Left lung (tissue), 10 donors: Measurements from ENCODE around the gene HGFAC. TPM values are rescaled to one million over a fixed set of nuclear protein-coding genes. Genes with fewer than 3 reads are reported as not detected.

Experiments
- ATAC-seq: fragments of 200-7000 bp; cut with Tn5 transposase; one replicate; pipeline ENCODE4 v1.9.1; 2020; ENCODE audit warnings: moderate library complexity
- DNase-seq, 4 donors: peaks; one replicate each; pipeline ENCODE4 v3.0.0-alpha.2; 2013 to 2020
- H3K27ac ChIP-seq, 2 donors: fragments of 200-600 bp; sonication (generic) in 1 of 2; one replicate each; pipeline versions ENCODE4 v1.5.0 to v1.8.0; 2020 to 2021
- H3K27me3 ChIP-seq, 2 donors: fragments of 200-600 bp; sonication (generic) in 1 of 2; one replicate each; pipeline versions ENCODE4 v1.5.0 to v1.8.0; 2020 to 2021
- H3K36me3 ChIP-seq, 2 donors: fragments of 200-600 bp; sonication (generic) in 1 of 2; one replicate each; pipeline versions ENCODE4 v1.5.0 to v1.8.0; 2020 to 2021
- H3K4me1 ChIP-seq, 2 donors: fragments of 200-600 bp; one replicate each; pipeline ENCODE4 v1.8.0; 2021
- H3K4me3 ChIP-seq, 2 donors: fragments of 200-600 bp; sonication (generic) in 1 of 2; one replicate each; pipeline versions ENCODE4 v1.5.0 to v1.8.0; 2020 to 2021; ENCODE audit warnings: mild to moderate bottlenecking in 1 of 2
- H3K9me3 ChIP-seq, 2 donors: fragments of 200-600 bp; sonication (generic) in 1 of 2; one replicate each; pipeline versions ENCODE4 v1.5.0 to v1.8.0; 2020 to 2021
- CTCF ChIP-seq, 2 donors: fragments of 200-600 bp; sonication (generic) in 1 of 2; IDR thresholded peaks; one replicate each; pipeline versions ENCODE4 v1.5.0 to v1.8.0; 2021; ENCODE audit warnings: antibody characterized with exemption in 2 of 2
- intact Hi-C, 2 donors: fragments of 100-400 bp; cut with DNase I; formaldehyde crosslinking; loops; one replicate each; pipeline versions ENCODE4 v1.11.2 to v1.14.2; 2022
- polyA plus RNA-seq, 6 donors: library from polyadenylated mRNA; unstranded; fragments of 120-200 nt; gene quantifications; one replicate each; pipeline ENCODE4 v1.2.1, GENCODE V29; 2013; ENCODE audit not compliant: insufficient read length in 6 of 6
- total RNA-seq, 2 donors: library from RNA; stranded (reverse); fragmentation: NEBNext Ultra II Directional; extraction: Animal tissue kit (Norgen Biotek cat#: 25700); gene quantifications; one replicate each; pipeline ENCODE4 v1.2.1, GENCODE V29; 2021
- donor health status: DM: no; HTN: yes; CAD: no.
- donor health status: DM: no; HTN: no; CAD: no.

The HGFAC gene
- total and polyA plus RNA-seq, 8 donors: 0.32 to 1.5 (median 0.72) TPM; not detected in 1

GRCh38 chr4:3418029-3418762, 23.6 kb upstream of the HGFAC start:
- intact Hi-C loops: no loop called here

GRCh38 chr4:3419836-3420605, 21.7 kb upstream of the HGFAC start:
- no peak for ATAC-seq
- DNase-seq: peak in 1 of 4 donors; percentile 49
- intact Hi-C loops: no loop called here
- Histone ChIP-seq H3K27me3 (no peaks in the 10 kb centered on the region), H3K27ac (no peak overlapping the region), H3K36me3 (peaks cover 0 to 64% of the 10 kb centered on the region in 2 donors), H3K9me3 (no peaks in the 10 kb centered on the region), H3K4me1 (no peaks in the 10 kb centered on the region), H3K4me3 (no peak overlapping the region)
- TF ChIP-seq CTCF (IDR thresholded peaks at IDR 0.05): no peak

More at GRCh38 chr4:3418029-3418762, 23.6 kb upstream of the HGFAC start:
- DNase-seq (peak in 1 of 4 donors; percentile 71), ATAC-seq (no peak)
- TF ChIP-seq CTCF (IDR thresholded peaks at IDR 0.05): no peak
- no peaks in the 10 kb centered on the region for H3K9me3 ChIP-seq
- H3K27me3 ChIP-seq: no peaks in the 10 kb centered on the region
- H3K36me3 ChIP-seq: peaks cover 0 to 50% of the 10 kb centered on the region in 2 donors
- H3K4me1 ChIP-seq: no peaks in the 10 kb centered on the region
- no peak overlapping the region for H3K27ac ChIP-seq
- H3K4me3 ChIP-seq: no peak overlapping the region

GRCh38 chr4:3420606-3420955, 21.2 kb upstream of the HGFAC start:
- intact Hi-C loops: no loop called here
- no peaks in the 10 kb centered on the region for H3K4me1 ChIP-seq
- no peaks in the 10 kb centered on the region for H3K27me3 ChIP-seq
- H3K9me3 ChIP-seq: no peaks in the 10 kb centered on the region
- TF ChIP-seq CTCF (IDR thresholded peaks at IDR 0.05): no peak
- H3K27ac ChIP-seq: no peak overlapping the region
- ATAC-seq (no peak), DNase-seq (peak in 1 of 4 donors; percentile 69)
- H3K36me3 ChIP-seq: peaks cover 0 to 61% of the 10 kb centered on the region in 2 donors
- no peak overlapping the region for H3K4me3 ChIP-seq

- no peak for TF ChIP-seq CTCF (IDR thresholded peaks at IDR 0.05)
- Histone ChIP-seq H3K27ac (no peak overlapping the region), H3K27me3 (no peaks in the 10 kb centered on the region), H3K9me3 (no peaks in the 10 kb centered on the region), H3K4me3 (no peak overlapping the region), H3K36me3 (peaks cover 0 to 57% of the 10 kb centered on the region in 2 donors), H3K4me1 (no peaks in the 10 kb centered on the region)
- ATAC-seq: no peak
- DNase-seq: peak in 1 of 4 donors; percentile 52
- intact Hi-C loops: no loop called here
Observed at GRCh38 chr4:3420956-3421355, 20.8 kb upstream of the HGFAC start.

- TF ChIP-seq CTCF (IDR thresholded peaks at IDR 0.05): no peak
- no peak for ATAC-seq
Observed at GRCh38 chr4:3421470-3421869, 20.3 kb upstream of the HGFAC start.

More at GRCh38 chr4:3421470-3421869, 20.3 kb upstream of the HGFAC start:
- peaks cover 0 to 54% of the 10 kb centered on the region in 2 donors for H3K36me3 ChIP-seq
- peak in 1 of 4 donors; percentile 74 for DNase-seq
- no peak overlapping the region for H3K4me3 ChIP-seq
- H3K27me3 ChIP-seq: no peaks in the 10 kb centered on the region
- H3K27ac ChIP-seq: no peak overlapping the region
- no peaks in the 10 kb centered on the region for H3K4me1 ChIP-seq
- no peaks in the 10 kb centered on the region for H3K9me3 ChIP-seq
- intact Hi-C loops: no loop called here
